NOMO-1 treated with dmso at 0.1 percent for 144 hours (cell line): Measurements from ENCODE around the gene CCL13.
A peak's percentile ranks its signal among the peaks of the same experiment; 100 is the strongest.

Experiments used
- DNase-seq: peaks from one replicate; lab custom pipeline; 2025; ENCODE audit not compliant: unreplicated experiment; lab: John Stamatoyannopoulos, UW

Gene CCL13

GRCh38 chr17:34384271-34384670 is 28.0 kb downstream of the CCL13 start:
- no peak for DNase-seq

GRCh38 chr17:34384822-34385605 is 28.7 kb downstream of the CCL13 start:
- no peak for DNase-seq

- no peak for DNase-seq
Observed at GRCh38 chr17:34386343-34386696, 30.0 kb downstream of the CCL13 start.

GRCh38 chr17:34386697-34387550 is 30.6 kb downstream of the CCL13 start:
- peak; percentile 31 for DNase-seq

- no peak for DNase-seq
Observed at GRCh38 chr17:34387566-34387965, 31.3 kb downstream of the CCL13 start.

GRCh38 chr17:34389126-34389750 is 33.0 kb downstream of the CCL13 start:
- DNase-seq: no peak

GRCh38 chr17:34390649-34391048 is 34.4 kb downstream of the CCL13 start:
- no peak for DNase-seq

- no peak for DNase-seq
Observed at GRCh38 chr17:34391241-34391640, 35.0 kb downstream of the CCL13 start.

GRCh38 chr17:34393401-34393800 is 37.1 kb downstream of the CCL13 start:
- DNase-seq: no peak

GRCh38 chr17:34397265-34397664 is 41.0 kb downstream of the CCL13 start:
- no peak for DNase-seq

- peak; percentile 91 for DNase-seq
Observed at GRCh38 chr17:34398990-34399389, 42.7 kb downstream of the CCL13 start.

- DNase-seq: no peak
Observed at GRCh38 chr17:34399725-34400124, 43.4 kb downstream of the CCL13 start.

GRCh38 chr17:34400301-34400931 is 44.1 kb downstream of the CCL13 start:
- no peak for DNase-seq

GRCh38 chr17:34401165-34401564 is 44.9 kb downstream of the CCL13 start:
- peak; percentile 40 for DNase-seq

GRCh38 chr17:34403006-34403405 is 46.7 kb downstream of the CCL13 start:
- DNase-seq: no peak

- no peak for DNase-seq
Observed at GRCh38 chr17:34406226-34406625, 49.9 kb downstream of the CCL13 start.
